Measurements from ENCODE around the gene KIF21B. TPM values are rescaled to one million over a fixed set of nuclear protein-coding genes. Genes with fewer than 3 reads are reported as not detected.

The KIF21B gene
- total and polyA plus RNA-seq, 2 experiments from 2014 or later = 4.6 to 34.3 TPM

GRCh38 chr1:201017828-201018163 lies 5.7 kb downstream of the KIF21B start (continued):
- no peak for TF ChIP-seq ZNF462 (CRISPR knock-in tag; IDR thresholded peaks at IDR 0.05)

GRCh38 chr1:201016943-201017827 lies 6.3 kb downstream of the KIF21B start:
- Histone ChIP-seq H3K79me2 (replicated peaks; ENCODE audit: insufficient read depth) (peaks cover 60% of the 10 kb centered on the region), H3K9me2 (ENCODE audit: insufficient read depth) (no peaks in the 10 kb centered on the region), H3F3A (replicated peaks; ENCODE audit: low read depth) (peaks cover 5% of the 10 kb centered on the region; the same call in 1 of the 2 replicates), H3K4me1 (ENCODE audit: insufficient read depth) (peaks cover 53% of the 10 kb centered on the region), H3K27me3 (ENCODE audit: insufficient read depth) (no peaks in the 10 kb centered on the region), H3K27ac (ENCODE audit: low read depth) (no peak overlapping the region), H2AFZ (no peak overlapping the region), H4K20me1 (replicated peaks; ENCODE audit: insufficient read depth) (peaks cover 3% of the 10 kb centered on the region), H3K4me2 (no peak overlapping the region), H3K36me3 (ENCODE audit: insufficient read depth) (no peaks in the 10 kb centered on the region), H3K4me3 (no peak overlapping the region)
- H3K4me3 Mint-ChIP-seq = no peak overlapping the region
- no peaks in the 10 kb centered on the region for H3K9me3 Mint-ChIP-seq
- H3K4me1 Mint-ChIP-seq = peaks cover 66% of the 10 kb centered on the region
- H3K27ac Mint-ChIP-seq = no peak overlapping the region
- DNase-seq (ENCODE audit: low spot score) (no peak), ATAC-seq (no peak)
- H3K36me3 Mint-ChIP-seq (ENCODE audit: low read depth) = 0 out of 3 replicates have a peak, but pooled peaks cover 2% of the 10 kb centered on the region
- TF ChIP-seq EZH2phosphoT487 (IDR thresholded peaks at IDR 0.05; ENCODE audit: unreplicated experiment) (no peak), ZNF114 (CRISPR knock-in tag; IDR thresholded peaks at IDR 0.05) (no peak), ZNF462 (CRISPR knock-in tag; IDR thresholded peaks at IDR 0.05) (no peak), POLR2AphosphoS5 (IDR thresholded peaks at IDR 0.05; ENCODE audit: low read depth) (no peak), JUNB (IDR thresholded peaks at IDR 0.05; ENCODE audit: unreplicated experiment) (no peak), CREB1 (CRISPR knock-in tag; IDR thresholded peaks at IDR 0.05; ENCODE audit: low read depth) (no peak)
- peaks cover 25% of the 10 kb centered on the region for H3K27me3 Mint-ChIP-seq (ENCODE audit: insufficient read depth, low read depth, poor library complexity)

Measured in GM23338 (cell line).